HTERT RPE-1 (cell line): Measurements from ENCODE around the gene POTEE.
"Not testable (repeated sequence)": the region's sequence is repeated elsewhere in the genome, so short reads cannot be mapped to it uniquely, and the experiment has no call there.

Experiments
- in situ Hi-C: fragments of 300-500 bp; cut with MboI; formaldehyde crosslinking; loops from 4 replicates; pipeline ENCODE4 v1.14.3; 2020; ENCODE audit warnings: low sequenced_read_pairs

Gene POTEE

DNA sequence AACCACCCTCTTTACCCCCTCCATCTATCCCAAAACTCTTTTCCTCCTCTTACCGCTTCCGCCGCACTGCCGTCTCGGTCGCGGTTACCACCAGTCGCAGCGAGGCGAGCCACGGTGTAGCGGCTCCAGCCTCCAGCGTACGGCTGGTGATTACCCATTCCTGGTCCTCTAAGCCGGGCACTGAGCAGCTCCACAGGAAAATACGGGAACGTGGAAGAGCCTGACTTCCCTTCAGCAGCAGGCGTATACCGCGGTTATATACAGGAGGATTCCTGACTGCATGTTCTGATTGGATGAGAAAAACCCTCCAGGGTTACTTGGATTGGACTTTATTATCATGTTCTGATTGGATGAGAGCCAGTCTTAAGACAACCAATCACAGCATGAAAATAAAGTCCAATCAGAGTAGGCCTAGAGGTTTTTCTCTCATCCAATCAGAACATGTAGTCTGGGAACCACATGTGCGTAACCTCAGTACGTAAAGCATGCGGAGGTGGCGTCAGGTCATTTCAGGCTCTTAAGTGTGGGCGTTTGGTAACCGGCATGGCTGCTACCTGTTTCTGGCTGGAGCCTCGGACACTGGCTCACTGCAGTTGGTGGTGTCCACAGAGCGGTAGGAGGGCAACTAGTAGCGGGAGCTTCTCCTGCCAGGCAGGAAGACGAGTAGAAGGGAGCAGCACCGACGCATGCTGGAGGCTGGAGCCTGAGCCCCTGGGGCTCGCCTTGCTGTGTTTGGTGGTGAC, at the start of gene POTEE:
Gene POTEE (plus strand): TSS at position 507 of the 743 bp plus-strand sequence. CDS start 8,867 bp downstream, outside the sequence.
- in situ Hi-C loops = not testable (repeated sequence)

GRCh38 chr2:131165562-131165961, 43.8 kb upstream of the POTEE start:
- in situ Hi-C loops = not testable (repeated sequence)

- in situ Hi-C loops = no loop called here
These were observed 40.8 kb upstream of the POTEE start for GRCh38 chr2:131168538-131168937.

GRCh38 chr2:131178050-131178449, 31.3 kb upstream of the POTEE start:
- in situ Hi-C loops = not testable (repeated sequence)

DNA sequence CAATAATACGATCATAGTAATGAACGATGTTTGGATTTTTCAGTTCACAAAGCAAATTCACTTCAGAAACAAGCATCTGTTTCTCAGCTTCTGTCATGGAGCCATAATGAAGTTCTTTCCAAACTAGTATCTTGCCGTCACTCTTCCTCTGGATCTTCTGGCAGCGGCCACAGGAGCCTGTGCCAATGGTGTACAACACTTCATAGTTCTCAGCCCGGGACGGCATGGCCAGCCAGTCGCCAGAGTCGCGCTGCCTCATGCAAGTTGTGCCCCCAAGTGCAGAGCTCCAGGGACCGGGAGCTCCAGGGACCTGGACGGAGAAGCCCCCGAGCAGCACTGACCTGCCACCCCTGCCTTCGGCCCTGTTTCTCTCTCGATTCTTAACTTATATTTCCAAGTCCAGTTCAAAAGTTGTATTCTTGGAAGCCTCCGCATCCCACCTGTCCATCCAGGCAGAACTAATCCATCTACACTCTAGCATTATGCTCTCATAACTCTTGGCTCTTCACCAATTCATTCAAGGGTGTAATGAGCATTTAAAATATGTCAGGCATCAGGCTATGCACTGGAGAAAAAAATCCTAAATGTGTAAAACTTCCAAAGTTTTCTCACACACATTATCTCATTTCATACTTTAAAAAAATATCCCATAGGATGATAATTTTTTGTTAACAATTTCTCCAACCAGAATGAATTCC, 30.5 kb upstream of the POTEE start:
- in situ Hi-C loops = not testable (repeated sequence)

GRCh38 chr2:131181451-131181850, 27.9 kb upstream of the POTEE start:
- in situ Hi-C loops = not testable (repeated sequence)

GRCh38 chr2:131193421-131193820, 15.9 kb upstream of the POTEE start:
- in situ Hi-C loops = not testable (repeated sequence)

GRCh38 chr2:131196186-131196585, 13.2 kb upstream of the POTEE start:
- in situ Hi-C loops = not testable (repeated sequence)

GRCh38 chr2:131201098-131201497, 8.2 kb upstream of the POTEE start:
- in situ Hi-C loops = no loop called here

DNA sequence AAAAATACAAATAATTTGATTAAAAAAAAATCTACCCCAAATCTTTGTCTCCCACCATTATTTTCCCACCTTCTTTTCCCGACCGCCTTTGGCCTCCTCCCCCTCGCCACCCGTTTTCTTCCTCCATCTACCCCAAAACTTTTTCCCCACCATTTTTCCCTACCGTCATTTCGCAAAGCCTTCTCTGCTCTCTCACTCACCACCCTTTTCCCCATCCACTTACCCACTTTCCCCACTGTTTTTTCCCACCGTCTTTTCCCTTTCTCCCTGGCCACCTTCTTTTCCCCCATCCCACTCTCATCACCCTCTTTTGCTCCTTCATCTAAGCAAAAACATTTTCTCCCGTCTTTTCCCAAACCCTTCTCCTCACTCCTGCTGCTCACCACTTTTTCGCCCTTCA, 1.5 kb upstream of the POTEE start:
- in situ Hi-C loops = not testable (repeated sequence)

GRCh38 chr2:131209773-131210104, 403 bp downstream of the POTEE start:
- in situ Hi-C loops = not testable (repeated sequence)

DNA sequence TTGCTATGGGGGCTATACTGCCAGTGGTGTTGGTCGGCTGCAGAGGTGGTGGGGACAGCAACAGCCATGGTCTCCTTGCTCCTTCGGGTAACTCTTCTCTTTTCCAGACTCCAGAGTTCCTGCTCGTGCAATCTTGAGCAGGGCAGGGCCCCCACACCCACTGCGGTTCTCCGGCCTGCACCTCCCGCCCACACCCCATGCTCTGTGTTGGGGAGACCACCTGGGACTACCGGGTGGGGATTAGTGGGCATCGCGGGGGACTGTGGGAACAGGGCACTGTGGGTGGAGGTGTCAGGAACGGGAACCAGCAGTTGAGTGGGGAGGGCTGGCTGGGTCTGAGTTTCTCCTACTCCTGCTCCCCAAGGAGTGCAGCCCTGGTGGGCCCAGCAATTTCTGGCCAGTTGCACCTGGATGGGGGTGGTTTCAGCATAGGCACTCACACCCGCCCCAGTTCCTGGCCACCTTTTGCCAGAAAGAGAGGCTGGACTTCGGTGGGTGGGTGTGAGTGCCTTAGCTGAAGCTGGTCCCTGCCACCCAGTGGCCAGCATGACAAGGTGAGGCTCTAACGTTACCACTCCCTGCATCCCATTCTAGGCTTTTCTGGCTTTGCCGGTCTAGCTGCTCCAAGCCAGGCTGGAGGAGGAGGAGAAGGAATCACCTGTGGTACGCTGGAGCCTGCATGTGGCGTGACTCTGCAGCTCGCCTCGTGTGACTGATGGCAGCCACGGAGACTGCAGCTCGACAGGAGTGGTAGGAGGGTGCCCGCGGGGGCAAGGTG, 1.3 kb downstream of the POTEE start:
- in situ Hi-C loops = not testable (repeated sequence)

GRCh38 chr2:131217238-131217986, 8.1 kb downstream of the POTEE start:
- in situ Hi-C loops = not testable (repeated sequence)

- in situ Hi-C loops = not testable (repeated sequence)
These were observed 26.5 kb downstream of the POTEE start for GRCh38 chr2:131235543-131236449.
